IMR-90 (cell line): ENCODE measurements around the gene MOV10.

Source experiments
- BHLHE40 ChIP-seq: fragments of 150-350 bp; IDR thresholded peaks from 2 replicates; pipeline ENCODE4 v1.6.1; 2016; ENCODE audit warnings: mild to moderate bottlenecking, low read depth, low read length
- CEBPB ChIP-seq: IDR thresholded peaks from 2 replicates; pipeline ENCODE4 v1.6.1; 2012; ENCODE audit warnings: low read depth, low read length, improper control_type of control experiment
- CHD1 ChIP-seq: IDR thresholded peaks from 2 replicates; pipeline ENCODE4 v1.6.1; 2012; ENCODE audit warnings: low read depth, low read length, improper control_type of control experiment
- FOS ChIP-seq: fragments of 150-350 bp; IDR thresholded peaks from 2 replicates; pipeline ENCODE4 v1.6.1; 2016; ENCODE audit warnings: low read depth, low read length
- MAZ ChIP-seq: IDR thresholded peaks from 2 replicates; pipeline ENCODE4 v1.6.1; 2012; ENCODE audit warnings: low read depth, mild to moderate bottlenecking, low read length, improper control_type of control experiment, moderate library complexity, borderline replicate concordance
- MXI1 ChIP-seq: IDR thresholded peaks from 2 replicates; pipeline ENCODE4 v1.6.1; 2012; ENCODE audit warnings: low read depth, mild to moderate bottlenecking, low read length, moderate library complexity, borderline replicate concordance
- NFE2L2 ChIP-seq: fragments of 150-350 bp; IDR thresholded peaks from 2 replicates; pipeline ENCODE4 v1.6.1; 2016; ENCODE audit warnings: low read depth, mild to moderate bottlenecking, low read length
- POLR2A ChIP-seq: IDR thresholded peaks from 2 replicates; pipeline ENCODE4 v1.6.1; 2012; ENCODE audit warnings: mild to moderate bottlenecking, low read depth, low read length
- RAD21 ChIP-seq: IDR thresholded peaks from 2 replicates; pipeline ENCODE4 v1.6.1; 2012; ENCODE audit warnings: low read length, improper control_type of control experiment
- RCOR1 ChIP-seq: IDR thresholded peaks from 2 replicates; pipeline ENCODE4 v1.6.1; 2012; ENCODE audit warnings: mild to moderate bottlenecking, low read length, improper control_type of control experiment; ENCODE audit not compliant: insufficient replicate concordance
- SMC3 ChIP-seq: fragments of 150-350 bp; IDR thresholded peaks from 2 replicates; pipeline ENCODE4 v1.6.1; 2016; ENCODE audit warnings: low read depth, mild to moderate bottlenecking, antibody characterized with exemption, low read length, moderate library complexity
- TF ChIP-seq, protein P1 (sequence below): conservative IDR thresholded peaks from 2 replicates; pipeline ENCODE4 v1.5.1; 2012; ENCODE audit warnings: mild to moderate bottlenecking, low read depth, low read length, improper control_type of control experiment
- TF ChIP-seq, protein P2 (sequence below): fragments of 150-350 bp; IDR thresholded peaks from 2 replicates; pipeline ENCODE4 v1.6.1; 2017; ENCODE audit warnings: mild to moderate bottlenecking, antibody characterized with exemption, low read length, low read depth
- TF ChIP-seq, protein P3 (sequence below): fragments of 150-350 bp; IDR thresholded peaks from 2 replicates; pipeline ENCODE4 v1.6.1; 2016; ENCODE audit warnings: low read depth, mild to moderate bottlenecking, low read length, moderate library complexity, borderline replicate concordance

DNA sequence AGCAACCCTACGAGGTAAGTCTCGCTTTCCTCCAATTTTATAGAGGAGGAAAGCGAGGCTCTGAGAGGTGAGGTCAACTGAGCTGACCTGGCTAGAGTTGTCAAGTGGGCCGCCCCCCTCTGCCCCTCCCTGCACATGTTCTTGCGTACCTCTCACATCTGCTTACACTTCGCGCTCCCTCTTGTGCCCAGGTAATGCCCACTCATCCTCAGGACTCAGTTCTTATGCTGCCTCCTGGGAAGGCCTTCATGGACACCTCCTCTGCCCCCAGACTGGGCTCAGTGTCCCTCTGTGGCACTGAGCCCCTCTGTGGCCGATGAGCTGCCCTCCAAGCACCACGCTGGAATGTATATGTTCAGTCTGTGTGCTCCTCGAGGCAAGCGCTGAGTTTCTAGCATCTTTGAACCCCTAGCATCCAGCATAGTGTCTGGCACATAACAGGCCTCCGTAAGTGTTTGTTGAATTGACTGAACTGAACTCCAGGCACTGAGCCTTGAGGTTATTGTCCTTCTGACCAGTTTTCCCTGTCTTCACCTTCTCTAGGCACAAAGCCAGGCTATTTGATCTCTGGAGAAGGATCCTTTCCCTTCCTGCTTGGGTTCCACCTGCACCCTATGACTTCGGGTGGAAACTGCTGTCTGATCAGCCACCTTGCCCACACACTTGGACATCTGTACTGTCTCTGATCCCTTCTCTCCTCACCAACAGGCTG lies 13.5 kb downstream of the MOV10 start:
- TF ChIP-seq, protein P1, sequence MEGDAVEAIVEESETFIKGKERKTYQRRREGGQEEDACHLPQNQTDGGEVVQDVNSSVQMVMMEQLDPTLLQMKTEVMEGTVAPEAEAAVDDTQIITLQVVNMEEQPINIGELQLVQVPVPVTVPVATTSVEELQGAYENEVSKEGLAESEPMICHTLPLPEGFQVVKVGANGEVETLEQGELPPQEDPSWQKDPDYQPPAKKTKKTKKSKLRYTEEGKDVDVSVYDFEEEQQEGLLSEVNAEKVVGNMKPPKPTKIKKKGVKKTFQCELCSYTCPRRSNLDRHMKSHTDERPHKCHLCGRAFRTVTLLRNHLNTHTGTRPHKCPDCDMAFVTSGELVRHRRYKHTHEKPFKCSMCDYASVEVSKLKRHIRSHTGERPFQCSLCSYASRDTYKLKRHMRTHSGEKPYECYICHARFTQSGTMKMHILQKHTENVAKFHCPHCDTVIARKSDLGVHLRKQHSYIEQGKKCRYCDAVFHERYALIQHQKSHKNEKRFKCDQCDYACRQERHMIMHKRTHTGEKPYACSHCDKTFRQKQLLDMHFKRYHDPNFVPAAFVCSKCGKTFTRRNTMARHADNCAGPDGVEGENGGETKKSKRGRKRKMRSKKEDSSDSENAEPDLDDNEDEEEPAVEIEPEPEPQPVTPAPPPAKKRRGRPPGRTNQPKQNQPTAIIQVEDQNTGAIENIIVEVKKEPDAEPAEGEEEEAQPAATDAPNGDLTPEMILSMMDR: no peak
- TF ChIP-seq RAD21 (no peak), POLR2A (no peak), CEBPB (no peak), MAZ (no peak), NFE2L2 (no peak), SMC3 (no peak), BHLHE40 (no peak), RCOR1 (no peak), CHD1 (no peak), MXI1 (no peak), FOS (no peak)
- TF ChIP-seq, protein P2, sequence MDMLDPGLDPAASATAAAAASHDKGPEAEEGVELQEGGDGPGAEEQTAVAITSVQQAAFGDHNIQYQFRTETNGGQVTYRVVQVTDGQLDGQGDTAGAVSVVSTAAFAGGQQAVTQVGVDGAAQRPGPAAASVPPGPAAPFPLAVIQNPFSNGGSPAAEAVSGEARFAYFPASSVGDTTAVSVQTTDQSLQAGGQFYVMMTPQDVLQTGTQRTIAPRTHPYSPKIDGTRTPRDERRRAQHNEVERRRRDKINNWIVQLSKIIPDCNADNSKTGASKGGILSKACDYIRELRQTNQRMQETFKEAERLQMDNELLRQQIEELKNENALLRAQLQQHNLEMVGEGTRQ: no peak
- TF ChIP-seq, protein P3, sequence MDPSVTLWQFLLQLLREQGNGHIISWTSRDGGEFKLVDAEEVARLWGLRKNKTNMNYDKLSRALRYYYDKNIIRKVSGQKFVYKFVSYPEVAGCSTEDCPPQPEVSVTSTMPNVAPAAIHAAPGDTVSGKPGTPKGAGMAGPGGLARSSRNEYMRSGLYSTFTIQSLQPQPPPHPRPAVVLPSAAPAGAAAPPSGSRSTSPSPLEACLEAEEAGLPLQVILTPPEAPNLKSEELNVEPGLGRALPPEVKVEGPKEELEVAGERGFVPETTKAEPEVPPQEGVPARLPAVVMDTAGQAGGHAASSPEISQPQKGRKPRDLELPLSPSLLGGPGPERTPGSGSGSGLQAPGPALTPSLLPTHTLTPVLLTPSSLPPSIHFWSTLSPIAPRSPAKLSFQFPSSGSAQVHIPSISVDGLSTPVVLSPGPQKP: no peak
